Measurements from ENCODE around the gene GPR3.

DNA sequence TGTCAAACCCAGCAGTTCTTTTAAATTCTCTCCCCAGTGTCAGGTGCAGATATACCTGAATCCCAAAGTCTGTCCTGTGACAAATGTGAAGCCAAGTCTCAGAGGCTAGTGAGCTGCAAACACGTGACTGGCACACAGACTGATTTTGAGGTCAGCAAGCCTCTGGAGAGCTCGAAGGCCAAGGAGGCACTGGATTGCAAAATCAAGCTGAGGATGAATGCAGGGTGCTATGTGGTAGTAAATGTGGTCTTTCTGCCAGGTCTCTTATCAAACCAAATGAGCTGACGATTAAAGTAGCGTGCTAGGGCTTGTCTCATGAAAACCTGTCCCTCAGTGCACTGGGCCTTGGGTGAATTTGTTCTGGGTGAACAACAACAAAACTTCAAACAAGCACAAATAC lies 20.6 kb downstream of the GPR3 start:
- TF ChIP-seq, protein P1, sequence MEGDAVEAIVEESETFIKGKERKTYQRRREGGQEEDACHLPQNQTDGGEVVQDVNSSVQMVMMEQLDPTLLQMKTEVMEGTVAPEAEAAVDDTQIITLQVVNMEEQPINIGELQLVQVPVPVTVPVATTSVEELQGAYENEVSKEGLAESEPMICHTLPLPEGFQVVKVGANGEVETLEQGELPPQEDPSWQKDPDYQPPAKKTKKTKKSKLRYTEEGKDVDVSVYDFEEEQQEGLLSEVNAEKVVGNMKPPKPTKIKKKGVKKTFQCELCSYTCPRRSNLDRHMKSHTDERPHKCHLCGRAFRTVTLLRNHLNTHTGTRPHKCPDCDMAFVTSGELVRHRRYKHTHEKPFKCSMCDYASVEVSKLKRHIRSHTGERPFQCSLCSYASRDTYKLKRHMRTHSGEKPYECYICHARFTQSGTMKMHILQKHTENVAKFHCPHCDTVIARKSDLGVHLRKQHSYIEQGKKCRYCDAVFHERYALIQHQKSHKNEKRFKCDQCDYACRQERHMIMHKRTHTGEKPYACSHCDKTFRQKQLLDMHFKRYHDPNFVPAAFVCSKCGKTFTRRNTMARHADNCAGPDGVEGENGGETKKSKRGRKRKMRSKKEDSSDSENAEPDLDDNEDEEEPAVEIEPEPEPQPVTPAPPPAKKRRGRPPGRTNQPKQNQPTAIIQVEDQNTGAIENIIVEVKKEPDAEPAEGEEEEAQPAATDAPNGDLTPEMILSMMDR (IDR thresholded peaks at IDR 0.05) = no peak
- TF ChIP-seq POLR2A (IDR thresholded peaks at IDR 0.05) = no peak

All from Peyer's patch (tissue), 4 donors.